HG03571 (cell line): ENCODE measurements around the gene ANK2.
A peak's percentile ranks its signal among the peaks of the same experiment; 100 is the strongest.
"Not testable (repeated sequence)": the region's sequence is repeated elsewhere in the genome, so short reads cannot be mapped to it uniquely, and the experiment has no call there.

Source experiments
- ATAC-seq: cut with Tn5 transposase; IDR thresholded peaks from one replicate; pipeline ENCODE4 v1.9.1; 2021; ENCODE audit not compliant: unreplicated experiment

The ANK2 gene

DNA sequence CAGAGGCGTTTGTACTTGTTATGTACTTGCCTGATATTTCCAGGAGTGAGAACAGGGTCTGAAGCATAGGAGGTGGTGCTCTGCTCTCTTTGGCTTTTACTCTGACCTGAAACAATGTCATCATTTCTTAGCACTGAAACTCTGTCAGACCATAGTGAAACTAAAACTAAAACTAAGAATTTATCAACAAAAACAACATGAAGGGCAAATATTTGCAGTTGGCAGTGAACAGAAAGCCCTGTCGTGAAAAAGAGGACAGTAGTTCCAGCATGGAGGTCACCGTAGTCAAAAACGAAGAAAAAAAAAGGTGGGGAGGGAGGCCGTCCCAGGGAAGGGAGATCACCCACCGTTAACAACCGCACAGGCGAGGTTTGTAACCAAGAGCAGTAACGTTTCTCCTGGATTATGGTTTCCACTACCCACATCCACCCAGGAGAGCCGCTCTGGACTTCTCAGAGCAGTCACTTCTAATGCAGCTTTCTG is 97.5 kb downstream of the ANK2 start:
- ATAC-seq: peak; percentile 83

DNA sequence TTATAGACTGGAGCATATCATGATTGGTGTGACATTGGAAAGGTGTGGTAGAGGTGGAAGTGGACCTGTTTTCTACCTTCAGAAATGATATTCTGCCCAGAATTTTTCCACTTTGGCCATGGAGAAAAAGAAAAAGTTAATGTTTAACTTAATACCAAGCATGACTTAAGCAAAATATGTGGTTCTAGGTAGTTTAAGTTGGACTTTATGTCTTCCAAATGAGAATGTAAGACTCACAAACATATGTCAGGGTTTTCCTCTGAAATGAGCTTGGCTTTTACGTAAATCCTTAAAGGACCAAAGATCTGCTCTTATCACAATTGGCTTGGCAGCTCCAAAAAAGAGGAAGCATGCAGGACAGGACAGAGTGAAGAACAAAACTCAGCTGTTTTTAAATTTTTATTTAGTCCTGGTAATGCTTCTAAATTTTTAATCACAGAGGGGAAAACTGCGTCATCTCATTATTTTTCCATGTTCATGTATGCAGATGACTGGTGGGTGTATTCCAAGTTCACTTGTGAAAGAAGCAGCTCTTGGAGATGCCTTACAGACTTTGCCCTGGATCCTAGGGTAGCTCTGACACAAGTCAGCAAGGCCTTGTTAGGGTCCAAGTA is 98.2 kb downstream of the ANK2 start:
- ATAC-seq: no peak

DNA sequence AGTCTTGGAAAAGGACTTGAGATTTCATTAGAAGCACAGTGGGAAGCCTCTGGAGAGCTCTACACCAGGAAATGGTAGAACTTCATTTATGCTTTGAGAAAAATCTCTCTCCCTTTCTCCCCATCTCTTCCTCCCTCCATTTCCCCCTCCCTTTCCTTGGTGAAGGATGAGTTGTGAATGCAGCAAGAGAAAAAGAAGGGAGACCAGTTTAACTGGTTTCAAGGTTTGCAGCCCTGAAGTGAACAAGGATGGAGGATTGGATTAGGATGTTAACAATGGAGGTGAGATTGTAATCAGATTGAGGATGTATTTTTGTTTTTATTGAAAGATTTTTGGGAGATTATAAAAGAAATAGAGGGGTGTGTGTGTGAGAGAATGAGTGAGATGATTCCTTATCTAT is 99.5 kb downstream of the ANK2 start:
- ATAC-seq: no peak

DNA sequence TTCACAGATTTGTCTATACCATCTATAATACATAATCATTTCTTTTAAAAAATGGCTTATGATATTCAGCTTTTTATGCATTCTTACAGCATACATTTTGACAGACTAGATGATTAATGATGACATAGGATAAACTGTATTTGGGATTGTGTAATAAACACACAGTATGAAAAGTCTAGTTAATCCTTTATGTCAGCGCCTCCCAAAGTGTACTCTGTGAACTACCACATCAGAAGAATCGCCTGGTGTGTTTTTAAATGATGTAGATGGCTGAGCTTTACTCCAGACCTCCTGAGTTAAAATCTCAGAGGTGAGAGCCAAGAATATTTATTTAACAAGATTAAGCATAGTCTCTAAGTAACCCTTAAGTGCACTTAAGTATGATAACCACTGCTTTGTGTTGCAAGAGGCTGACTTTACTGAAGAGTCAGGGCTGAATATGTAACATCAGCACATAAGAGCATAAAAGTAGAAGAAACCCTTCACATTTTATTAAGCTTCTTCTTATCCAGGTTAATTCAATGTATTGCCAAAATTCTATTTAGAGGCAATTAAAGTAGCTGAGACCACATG is 104.2 kb downstream of the ANK2 start:
- no peak for ATAC-seq

GRCh38 chr4:113154281-113154680 is 104.8 kb downstream of the ANK2 start:
- no peak for ATAC-seq

DNA sequence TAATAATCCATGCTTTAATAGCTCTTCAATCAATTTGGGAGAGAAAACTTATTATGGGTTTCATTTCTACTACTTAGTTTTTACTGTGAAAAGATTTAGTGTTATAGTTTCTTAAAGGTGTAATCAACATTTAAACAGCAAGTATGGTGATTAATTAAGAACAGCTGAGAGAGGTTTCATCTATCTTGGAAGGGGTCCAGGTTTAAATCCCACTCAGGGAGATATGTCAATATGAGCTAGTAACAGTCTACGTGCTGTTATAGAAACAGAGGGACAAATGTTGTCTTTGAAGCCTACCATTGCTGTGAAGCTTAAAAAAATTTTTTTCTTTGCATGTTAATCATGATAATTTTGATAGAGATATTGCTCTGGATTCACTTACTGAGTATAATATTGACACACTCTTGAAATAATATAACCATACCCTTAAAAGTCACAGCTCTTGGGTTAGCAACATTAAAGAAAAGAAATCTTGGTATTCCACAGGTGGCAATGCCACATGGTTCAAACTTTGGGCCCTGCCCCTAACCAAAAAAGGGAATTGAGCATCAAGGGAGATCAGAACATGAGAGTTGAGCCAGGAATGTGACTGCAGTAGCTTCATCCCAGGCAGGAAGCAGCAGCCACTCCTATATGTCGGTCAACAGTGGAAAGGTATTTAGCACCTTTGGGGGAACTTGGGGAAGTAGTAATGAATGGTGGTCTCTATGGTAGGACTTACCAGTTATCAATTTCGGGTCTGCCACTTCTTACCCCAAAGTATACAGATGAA is 107.8 kb downstream of the ANK2 start:
- ATAC-seq: no peak

- no peak for ATAC-seq
These were observed 110.6 kb downstream of the ANK2 start for GRCh38 chr4:113159942-113160545.

- no peak for ATAC-seq
These were observed 111.1 kb downstream of the ANK2 start for GRCh38 chr4:113160548-113160947.

DNA sequence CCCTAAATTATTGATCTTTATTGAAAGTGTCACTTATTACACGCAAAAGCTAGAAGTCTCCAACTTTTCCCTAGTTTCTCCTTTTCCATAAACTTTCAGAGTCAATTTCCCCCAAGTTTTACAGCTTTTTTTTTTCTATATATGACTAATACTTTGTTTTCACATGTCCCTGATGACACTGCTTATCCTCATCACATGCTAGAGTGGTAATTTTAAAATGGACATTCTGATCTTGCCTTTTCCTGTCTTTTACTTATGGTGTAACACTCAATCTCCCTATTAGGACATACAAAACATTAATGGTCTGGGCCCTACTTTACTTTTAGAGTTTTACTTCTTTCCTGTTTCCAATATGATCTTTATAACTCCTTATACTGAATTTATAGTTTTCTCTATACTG is 112.6 kb downstream of the ANK2 start:
- no peak for ATAC-seq

DNA sequence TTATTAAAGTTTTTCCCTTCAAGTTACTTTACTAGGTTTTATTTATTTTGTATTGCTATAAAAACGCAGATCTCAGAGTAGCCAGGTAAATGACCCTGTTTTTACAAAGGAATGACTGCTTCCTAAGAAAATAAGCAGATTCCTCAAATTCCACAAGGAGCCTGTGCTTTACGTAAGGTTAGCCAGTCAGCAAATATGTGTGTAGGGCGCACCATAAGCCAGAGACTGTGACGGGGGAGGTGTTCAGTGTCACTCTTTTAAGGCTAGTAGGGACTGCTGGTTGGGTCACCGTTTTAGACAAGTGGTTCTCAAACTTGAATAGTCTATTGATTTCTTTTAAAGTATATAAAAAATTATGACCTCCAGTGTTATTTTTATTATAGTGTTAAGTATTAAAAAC is 119.9 kb downstream of the ANK2 start:
- no peak for ATAC-seq

DNA sequence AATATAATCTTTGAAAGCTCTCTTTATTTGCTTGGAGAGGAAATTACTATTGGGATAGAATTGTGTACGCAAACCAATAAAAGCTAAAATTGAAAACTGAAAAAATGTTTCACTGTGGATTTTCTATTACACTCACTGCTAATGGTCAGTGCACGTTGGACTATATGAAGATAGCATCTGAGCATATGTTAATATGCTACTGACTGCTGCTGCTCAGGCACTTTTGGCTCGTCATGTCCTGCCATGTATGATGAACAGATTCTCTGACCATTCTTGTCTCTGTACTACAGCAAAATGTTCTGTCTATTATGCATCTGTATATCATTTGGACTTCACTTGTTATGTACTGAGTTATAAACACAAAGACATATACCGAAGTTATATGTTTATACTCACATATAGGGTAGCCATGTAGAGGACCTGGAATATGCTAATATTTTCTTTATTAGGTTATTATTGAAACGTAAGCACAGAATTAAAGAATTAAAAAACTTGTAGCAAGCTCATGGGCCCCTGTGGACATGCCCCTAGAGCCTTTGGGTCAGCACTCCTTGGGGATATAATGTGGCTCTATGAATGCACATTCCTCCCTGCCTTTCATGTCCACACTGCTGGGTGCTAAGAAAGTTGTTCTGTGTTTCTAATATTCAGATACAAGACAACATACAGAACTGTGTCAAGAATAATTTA is 120.8 kb downstream of the ANK2 start:
- ATAC-seq: no peak

GRCh38 chr4:113170805-113171468 is 121.5 kb downstream of the ANK2 start:
- ATAC-seq: no peak

GRCh38 chr4:113173126-113173792 is 123.8 kb downstream of the ANK2 start:
- ATAC-seq: no peak

DNA sequence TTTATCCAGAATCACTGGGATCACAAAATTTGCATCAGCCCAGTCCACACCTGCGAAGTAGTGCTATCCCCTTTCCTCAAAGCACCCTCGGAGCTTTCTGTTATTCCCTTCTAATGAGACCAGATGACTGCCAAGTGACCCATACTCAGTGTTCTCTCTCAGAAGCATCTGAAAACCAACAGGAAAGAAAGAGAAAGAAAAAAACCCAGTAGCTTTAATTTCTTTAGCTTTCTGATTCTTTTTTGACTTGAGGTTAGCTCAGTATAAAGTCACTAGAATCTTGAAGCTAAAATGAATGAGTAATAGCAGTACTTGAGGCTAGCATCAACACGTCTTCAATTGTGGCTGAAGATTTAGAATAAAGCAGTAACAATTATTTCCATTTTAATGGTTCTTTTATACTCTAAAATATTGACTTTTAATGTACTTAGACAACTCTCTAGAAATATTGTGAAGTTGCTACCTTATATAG is 124.4 kb downstream of the ANK2 start:
- no peak for ATAC-seq

GRCh38 chr4:113179091-113179490 is 129.6 kb downstream of the ANK2 start:
- ATAC-seq: no peak

DNA sequence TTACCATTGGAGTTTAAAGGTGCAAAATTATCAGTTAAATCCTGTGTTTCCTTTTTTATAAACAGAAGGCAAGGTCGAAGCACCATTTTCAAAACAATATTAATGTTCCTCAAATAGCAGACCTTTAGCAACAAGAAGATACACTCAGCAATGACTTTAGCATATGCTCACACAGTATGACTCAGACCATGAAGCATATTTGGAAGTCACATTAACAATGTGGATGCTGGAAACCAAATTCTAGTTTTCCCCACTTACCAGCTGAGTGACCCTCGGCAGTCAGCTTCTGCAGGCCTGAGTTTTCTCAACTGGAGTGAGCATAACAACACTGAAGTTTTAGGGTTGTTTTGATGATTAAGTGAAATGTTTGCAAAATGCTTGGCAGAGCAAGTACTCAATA is 130.5 kb downstream of the ANK2 start:
- no peak for ATAC-seq

GRCh38 chr4:113181289-113182007 is 132.0 kb downstream of the ANK2 start:
- no peak for ATAC-seq

- no peak for ATAC-seq
These were observed 133.7 kb downstream of the ANK2 start for GRCh38 chr4:113183032-113183605.

DNA sequence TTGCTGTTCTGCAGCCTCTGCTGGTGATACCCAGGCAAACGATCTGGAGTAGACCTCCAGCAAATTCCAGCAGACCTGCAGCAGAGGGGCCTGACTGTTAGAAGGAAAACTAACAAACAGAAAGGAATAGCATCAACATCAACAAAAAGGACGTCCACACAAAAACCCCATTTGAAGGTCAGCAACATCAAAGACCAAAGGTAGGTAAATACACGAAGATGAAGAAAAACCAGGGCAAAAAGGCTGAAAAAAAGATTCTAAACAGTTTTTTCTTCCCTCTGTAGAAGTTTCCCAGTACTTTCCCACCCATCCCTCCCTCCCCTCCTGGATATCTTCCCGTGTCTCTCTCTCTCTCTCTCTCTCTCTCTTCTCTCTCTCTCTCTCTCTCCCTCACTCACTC is 136.8 kb downstream of the ANK2 start:
- not testable (repeated sequence) for ATAC-seq
